Mesodermal cell (in vitro differentiated cells): ENCODE data around the gene TMEM203.

Experiments used
- H3K27ac ChIP-seq: 2 replicates; pipeline ENCODE4 v1.7.0; 2013; ENCODE audit warnings: mild to moderate bottlenecking, low read depth, low read length, moderate library complexity; ENCODE audit not compliant: severe bottlenecking
- H3K36me3 ChIP-seq: 2 replicates; pipeline ENCODE4 v1.7.1; 2013; ENCODE audit warnings: mild to moderate bottlenecking, low read length, moderate library complexity; ENCODE audit not compliant: control insufficient read depth, insufficient read depth
- H3K4me1 ChIP-seq: one replicate; pipeline ENCODE4 v1.7.1; 2013; ENCODE audit warnings: mild to moderate bottlenecking, low read length; ENCODE audit not compliant: insufficient read depth, control insufficient read depth, poor library complexity, severe bottlenecking
- H3K4me3 ChIP-seq: 2 replicates; pipeline ENCODE4 v1.7.0; 2013; ENCODE audit warnings: low read length, control low read depth, mild to moderate bottlenecking; ENCODE audit not compliant: insufficient read depth, poor library complexity, severe bottlenecking; ENCODE audit errors: extremely low read depth
- H3K9me3 ChIP-seq: 2 replicates; pipeline ENCODE4 v1.7.1; 2013; ENCODE audit warnings: mild to moderate bottlenecking, low read length, moderate library complexity; ENCODE audit not compliant: control insufficient read depth
- WGBS, 2 experiments: methylation state at CpG; one replicate each; pipeline ENCODE4 v1.1.5; 2013; ENCODE audit warnings: missing lambda C conversion rate in 2 of 2; ENCODE audit not compliant: insufficient coverage in 2 of 2; 5-methylcytosine and 5-hydroxymethylcytosine counted together

The TMEM203 gene

GRCh38 chr9:137233143-137233980 lies 27.9 kb upstream of the TMEM203 start:
- Histone ChIP-seq H3K9me3 (no peaks in the 10 kb centered on the region), H3K4me1 (peaks cover 9% of the 10 kb centered on the region), H3K27ac (no peak overlapping the region), H3K4me3 (no peak overlapping the region), H3K36me3 (no peaks in the 10 kb centered on the region)
- 94% methylated on average over 25 to 35 of the region's 40 CpGs for WGBS, 2 experiments

- H3K4me1 ChIP-seq = peaks cover 9% of the 10 kb centered on the region
- 90 to 92% methylated on average over 24 of the region's 24 CpGs for WGBS, 2 experiments
Measured at GRCh38 chr9:137232510-137232909, 27.1 kb upstream of the TMEM203 start.

GRCh38 chr9:137232101-137232500 lies 26.7 kb upstream of the TMEM203 start:
- WGBS, 2 experiments = 89 to 94% methylated on average over 7 to 9 of the region's 10 CpGs
- no peaks in the 10 kb centered on the region for H3K36me3 ChIP-seq
- H3K4me3 ChIP-seq = no peak overlapping the region
- no peaks in the 10 kb centered on the region for H3K9me3 ChIP-seq
- H3K4me1 ChIP-seq = peaks cover 9% of the 10 kb centered on the region
- H3K27ac ChIP-seq = no peak overlapping the region

More at GRCh38 chr9:137232510-137232909, 27.1 kb upstream of the TMEM203 start:
- H3K4me3 ChIP-seq = no peak overlapping the region
- H3K9me3 ChIP-seq = no peaks in the 10 kb centered on the region
- no peaks in the 10 kb centered on the region for H3K36me3 ChIP-seq
- H3K27ac ChIP-seq = no peak overlapping the region

- Histone ChIP-seq H3K27ac (no peak overlapping the region), H3K4me1 (peaks cover 4% of the 10 kb centered on the region), H3K9me3 (no peaks in the 10 kb centered on the region), H3K36me3 (no peaks in the 10 kb centered on the region), H3K4me3 (no peak overlapping the region)
- 93% methylated on average over 20 to 21 of the region's 23 CpGs for WGBS, 2 experiments
Measured at GRCh38 chr9:137231372-137232039, 26.1 kb upstream of the TMEM203 start.

GRCh38 chr9:137230705-137231371 lies 25.4 kb upstream of the TMEM203 start, which contains the start of gene SLC34A3:
Gene SLC34A3, plus strand, starts transcription at chr9:137230901. Its CDS starts 802 bp downstream, at chr9:137231703.
- Histone ChIP-seq H3K27ac (no peak within 1 kb of the TSS), H3K4me3 (no peak within 1 kb of the TSS), H3K36me3 (no peaks in the 10 kb centered on the region), H3K9me3 (no peaks in the 10 kb centered on the region), H3K4me1 (peaks cover 4% of the 10 kb centered on the region)
- 89 to 92% methylated on average over 10 to 14 of the region's 14 CpGs for WGBS, 2 experiments

- Histone ChIP-seq H3K9me3 (no peaks in the 10 kb centered on the region), H3K4me1 (peaks cover 4% of the 10 kb centered on the region), H3K36me3 (no peaks in the 10 kb centered on the region), H3K4me3 (no peak overlapping the region), H3K27ac (no peak overlapping the region)
- 82 to 87% methylated on average over 13 to 27 of the region's 31 CpGs for WGBS, 2 experiments
Measured at GRCh38 chr9:137229903-137230704, 24.7 kb upstream of the TMEM203 start.

- H3K27ac ChIP-seq = no peak overlapping the region
- WGBS, 2 experiments = 92 to 93% methylated on average over 25 of the region's 27 CpGs
Measured at GRCh38 chr9:137228968-137229896, 23.8 kb upstream of the TMEM203 start.

GRCh38 chr9:137228506-137228967 lies 23.1 kb upstream of the TMEM203 start:
- WGBS, 2 experiments = 92 to 93% methylated on average over 24 to 29 of the region's 29 CpGs
- Histone ChIP-seq H3K4me1 (peaks cover 7% of the 10 kb centered on the region), H3K36me3 (no peaks in the 10 kb centered on the region), H3K9me3 (no peaks in the 10 kb centered on the region), H3K4me3 (no peak overlapping the region), H3K27ac (no peak overlapping the region)

More at GRCh38 chr9:137228968-137229896, 23.8 kb upstream of the TMEM203 start:
- Histone ChIP-seq H3K36me3 (no peaks in the 10 kb centered on the region), H3K4me3 (no peak overlapping the region), H3K9me3 (no peaks in the 10 kb centered on the region), H3K4me1 (peaks cover 4% of the 10 kb centered on the region)

GRCh38 chr9:137227853-137228505 lies 22.5 kb upstream of the TMEM203 start:
- H3K4me1 ChIP-seq = peaks cover 7% of the 10 kb centered on the region
- H3K4me3 ChIP-seq = no peak overlapping the region
- H3K27ac ChIP-seq = no peak overlapping the region
- H3K36me3 ChIP-seq = no peaks in the 10 kb centered on the region
- H3K9me3 ChIP-seq = no peaks in the 10 kb centered on the region
- 62 to 67% methylated on average over 10 to 16 of the region's 18 CpGs for WGBS, 2 experiments
